GM13976 (cell line): ENCODE measurements around the gene CAPN8.
"Not testable (repeated sequence)": the region's sequence is repeated elsewhere in the genome, so short reads cannot be mapped to it uniquely, and the experiment has no call there.

ENCODE experiments used
- DNase-seq: peaks from one replicate; pipeline ENCODE4 v3.0.0; 2012; ENCODE audit warnings: low spot score
- in situ Hi-C: fragments of 300-500 bp; cut with MboI; formaldehyde crosslinking; loops from one replicate; pipeline ENCODE4 v1.12.0; 2022; ENCODE audit warnings: low sequenced_read_pairs, mixed read lengths, inconsistent platforms; ENCODE audit not compliant: unreplicated experiment
- TF ChIP-seq, protein P1 (sequence below): IDR thresholded peaks from 2 replicates; pipeline ENCODE4 v1.5.1; 2012; ENCODE audit warnings: borderline replicate concordance, mild to moderate bottlenecking; ENCODE audit not compliant: insufficient read depth; ENCODE audit errors: extremely low read depth, missing control alignments, control extremely low read depth

Gene CAPN8

DNA sequence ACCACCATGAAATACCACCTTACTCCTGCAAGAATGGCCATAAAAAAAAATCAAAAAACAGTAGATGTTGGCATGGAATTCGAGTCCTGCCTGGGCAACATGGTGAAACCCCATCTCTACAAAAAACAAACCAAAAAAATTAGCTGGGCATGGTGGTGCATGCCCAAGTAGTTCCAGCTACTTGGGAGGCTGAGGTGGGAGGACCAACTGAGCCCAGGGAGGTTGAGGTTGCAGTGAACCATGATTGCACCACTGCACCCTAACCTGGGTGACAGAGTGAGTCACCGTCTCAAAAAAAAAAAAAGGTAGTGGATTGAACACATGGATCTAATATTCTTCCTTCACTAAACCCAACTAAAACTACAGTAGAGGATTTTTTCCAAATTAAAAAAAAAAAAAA lies 146.4 kb downstream of the CAPN8 start:
- DNase-seq: no peak
- TF ChIP-seq, protein P1, sequence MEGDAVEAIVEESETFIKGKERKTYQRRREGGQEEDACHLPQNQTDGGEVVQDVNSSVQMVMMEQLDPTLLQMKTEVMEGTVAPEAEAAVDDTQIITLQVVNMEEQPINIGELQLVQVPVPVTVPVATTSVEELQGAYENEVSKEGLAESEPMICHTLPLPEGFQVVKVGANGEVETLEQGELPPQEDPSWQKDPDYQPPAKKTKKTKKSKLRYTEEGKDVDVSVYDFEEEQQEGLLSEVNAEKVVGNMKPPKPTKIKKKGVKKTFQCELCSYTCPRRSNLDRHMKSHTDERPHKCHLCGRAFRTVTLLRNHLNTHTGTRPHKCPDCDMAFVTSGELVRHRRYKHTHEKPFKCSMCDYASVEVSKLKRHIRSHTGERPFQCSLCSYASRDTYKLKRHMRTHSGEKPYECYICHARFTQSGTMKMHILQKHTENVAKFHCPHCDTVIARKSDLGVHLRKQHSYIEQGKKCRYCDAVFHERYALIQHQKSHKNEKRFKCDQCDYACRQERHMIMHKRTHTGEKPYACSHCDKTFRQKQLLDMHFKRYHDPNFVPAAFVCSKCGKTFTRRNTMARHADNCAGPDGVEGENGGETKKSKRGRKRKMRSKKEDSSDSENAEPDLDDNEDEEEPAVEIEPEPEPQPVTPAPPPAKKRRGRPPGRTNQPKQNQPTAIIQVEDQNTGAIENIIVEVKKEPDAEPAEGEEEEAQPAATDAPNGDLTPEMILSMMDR: no peak
- in situ Hi-C loops: no loop called here

GRCh38 chr1:223518553-223518952 lies 146.9 kb downstream of the CAPN8 start:
- DNase-seq, in situ Hi-C loops: not testable (repeated sequence)

DNA sequence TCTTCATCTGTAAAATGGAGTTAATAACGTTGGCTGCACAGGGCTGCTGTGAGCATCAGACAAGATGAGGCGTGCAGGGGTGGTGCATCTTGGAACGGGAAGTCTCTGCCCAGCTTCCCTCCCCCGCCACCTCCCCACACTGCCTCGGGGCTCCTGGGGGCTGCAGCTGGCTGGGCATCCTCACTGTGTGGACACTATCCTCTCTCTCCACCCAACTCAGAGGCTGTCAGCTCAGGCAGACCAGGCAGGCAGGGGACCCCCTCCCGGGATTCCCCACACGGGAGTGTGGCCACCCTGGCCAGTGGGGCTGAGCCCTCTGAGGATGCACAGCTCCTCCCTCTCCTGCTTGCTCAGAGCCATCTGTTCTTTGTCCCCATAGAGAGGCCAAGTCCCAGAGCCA lies 149.6 kb downstream of the CAPN8 start:
- DNase-seq: no peak
- TF ChIP-seq, protein P1: no peak
- in situ Hi-C loops: no loop called here

DNA sequence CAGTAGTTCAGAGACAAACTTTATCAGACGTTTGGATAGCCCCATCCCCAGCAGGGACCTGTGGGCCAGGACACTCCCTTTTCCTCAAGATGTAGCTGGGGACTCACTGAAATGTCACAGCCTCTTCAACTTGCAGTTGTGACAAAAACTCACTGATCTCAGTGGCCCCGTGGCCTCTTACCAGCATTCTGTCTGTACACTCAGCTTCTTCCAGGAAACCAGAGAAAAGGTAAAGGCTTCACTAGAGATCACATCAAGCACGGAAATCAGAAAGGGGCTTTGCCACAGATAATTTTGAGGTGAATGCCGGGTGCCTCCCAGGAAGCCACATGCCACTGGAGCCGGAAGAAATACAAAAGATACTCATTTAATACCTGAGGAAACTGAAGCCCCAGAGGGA lies 150.1 kb downstream of the CAPN8 start:
- DNase-seq: no peak
- TF ChIP-seq, protein P1: no peak
- in situ Hi-C loops: no loop called here

DNA sequence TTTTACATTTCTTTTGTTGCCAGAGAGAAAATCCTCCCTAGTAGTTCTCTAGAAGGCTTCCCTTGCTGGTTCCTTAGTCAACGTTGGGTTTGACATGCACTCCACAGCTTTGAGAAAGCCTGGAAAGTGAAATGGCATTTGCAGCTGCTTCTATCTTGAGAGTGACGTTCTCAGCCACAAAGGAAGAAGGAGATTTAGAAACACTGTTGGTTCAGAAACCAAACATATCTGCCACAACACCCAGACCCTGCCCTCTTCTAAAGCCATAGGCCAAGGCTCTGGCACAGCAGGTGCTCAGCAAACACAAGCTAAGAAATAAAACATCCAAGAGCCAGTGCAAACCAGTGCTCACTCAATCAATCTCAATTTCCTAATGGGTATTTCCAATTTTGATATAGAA lies 150.9 kb downstream of the CAPN8 start:
- TF ChIP-seq, protein P1: no peak
- no peak for DNase-seq
- in situ Hi-C loops: no loop called here

GRCh38 chr1:223513309-223513708 lies 152.2 kb downstream of the CAPN8 start:
- DNase-seq: no peak
- TF ChIP-seq, protein P1: no peak
- in situ Hi-C loops: no loop called here

- in situ Hi-C loops: no loop called here
- DNase-seq: no peak
- TF ChIP-seq, protein P1: no peak
These were observed 153.4 kb downstream of the CAPN8 start for GRCh38 chr1:223512057-223512456.
